HepG2 (cell line): ENCODE data around the gene CXADR. TPM values are rescaled to one million over a fixed set of nuclear protein-coding genes. Genes with fewer than 3 reads are reported as not detected.

Source experiments
- POLR2A ChIP-seq, 2 experiments: IDR thresholded peaks; 2 replicates each; pipeline ENCODE4 v1.6.1; 2011; ENCODE audit warnings: low read depth in 2 of 2, low read length in 2 of 2, mild to moderate bottlenecking in 1 of 2, moderate library complexity in 1 of 2; ENCODE audit not compliant: insufficient read depth in 1 of 2
- SMYD3 ChIP-seq: sonication (generic); formaldehyde crosslinking; IDR thresholded peaks from 2 replicates; pipeline ENCODE4 v1.8.1; 2023; ENCODE audit warnings: mild to moderate bottlenecking, missing genetic modification reagents
- THYN1 ChIP-seq: sonication (generic); formaldehyde crosslinking; IDR thresholded peaks from 2 replicates; pipeline ENCODE4 v1.8.1; 2023; ENCODE audit warnings: low read depth, mild to moderate bottlenecking, moderate library complexity, missing genetic modification reagents, borderline replicate concordance
- ZBTB42 ChIP-seq: sonication (generic); formaldehyde crosslinking; IDR thresholded peaks from 2 replicates; pipeline ENCODE4 v1.5.0; 2020; ENCODE audit warnings: mild to moderate bottlenecking, missing genetic modification reagents
- ZNF468 ChIP-seq: sonication (generic); formaldehyde crosslinking; IDR thresholded peaks from 2 replicates; pipeline ENCODE4 v1.8.0; 2022; ENCODE audit warnings: mild to moderate bottlenecking, moderate library complexity, missing genetic modification reagents
- ZNF562 ChIP-seq: sonication (generic); formaldehyde crosslinking; IDR thresholded peaks from 2 replicates; pipeline ENCODE4 v1.8.0; 2022; ENCODE audit warnings: missing genetic modification reagents, borderline replicate concordance
- ZNF572 ChIP-seq: sonication (generic); formaldehyde crosslinking; IDR thresholded peaks from 2 replicates; pipeline ENCODE4 v1.5.1; 2020; ENCODE audit warnings: mild to moderate bottlenecking, missing genetic modification reagents
- ZNF768 ChIP-seq: sonication (generic); formaldehyde crosslinking; IDR thresholded peaks from 2 replicates; pipeline ENCODE4 v1.4.0; 2020; ENCODE audit warnings: missing genetic modification reagents
- polyA plus RNA-seq, 8 experiments: library from polyadenylated mRNA; depleted of rRNA in 3 of 8; stranded (reverse) in 7 of 8; unstranded in 1 of 8; fragments of >200 nt; fragmentation: Illumina TruSeq in 4 of 8; extraction: Trizol in 4 of 8; gene quantifications; 2 replicates each; pipeline versions ENCODE4 v1.2.1 to v1.2.3, GENCODE V29; 2011 to 2016; ENCODE audit warnings: low read depth in 4 of 8, missing spikeins in 1 of 8, mixed read lengths in 1 of 8; ENCODE audit not compliant: insufficient read depth in 1 of 8
- total RNA-seq, 5 experiments: library from RNA; depleted of rRNA; stranded (reverse); fragments of >200 nt; fragmentation: Illumina TruSeq; extraction: Trizol; gene quantifications; 2 replicates each; pipeline ENCODE4 v1.2.3, GENCODE V29; 2016; ENCODE audit warnings: low read depth in 1 of 5
- TF ChIP-seq, protein P1 (sequence below): sonication (generic); formaldehyde crosslinking; IDR thresholded peaks from one replicate; pipeline ENCODE4 v1.5.1; 2020; ENCODE audit warnings: mild to moderate bottlenecking, missing genetic modification reagents; ENCODE audit errors: not compliant biosample characterization
- TF ChIP-seq, protein P2 (sequence below): sonication (generic); formaldehyde crosslinking; IDR thresholded peaks from 2 replicates; pipeline ENCODE4 v1.5.0; 2020; ENCODE audit warnings: missing genetic modification reagents
- TF ChIP-seq, protein P3 (sequence below): sonication (generic); formaldehyde crosslinking; IDR thresholded peaks from 2 replicates; pipeline ENCODE4 v1.4.0; 2020; ENCODE audit warnings: missing genetic modification reagents
- TF ChIP-seq, protein P4 (sequence below): IDR thresholded peaks from 2 replicates; pipeline ENCODE4 v1.6.1; 2016; ENCODE audit warnings: control low read depth

Gene CXADR
- total and polyA plus RNA-seq, 2 of the 13 experiments (the other 11 are each of a cell fraction or from before 2014, with no cell fraction given): 86.8 to 110 TPM

DNA sequence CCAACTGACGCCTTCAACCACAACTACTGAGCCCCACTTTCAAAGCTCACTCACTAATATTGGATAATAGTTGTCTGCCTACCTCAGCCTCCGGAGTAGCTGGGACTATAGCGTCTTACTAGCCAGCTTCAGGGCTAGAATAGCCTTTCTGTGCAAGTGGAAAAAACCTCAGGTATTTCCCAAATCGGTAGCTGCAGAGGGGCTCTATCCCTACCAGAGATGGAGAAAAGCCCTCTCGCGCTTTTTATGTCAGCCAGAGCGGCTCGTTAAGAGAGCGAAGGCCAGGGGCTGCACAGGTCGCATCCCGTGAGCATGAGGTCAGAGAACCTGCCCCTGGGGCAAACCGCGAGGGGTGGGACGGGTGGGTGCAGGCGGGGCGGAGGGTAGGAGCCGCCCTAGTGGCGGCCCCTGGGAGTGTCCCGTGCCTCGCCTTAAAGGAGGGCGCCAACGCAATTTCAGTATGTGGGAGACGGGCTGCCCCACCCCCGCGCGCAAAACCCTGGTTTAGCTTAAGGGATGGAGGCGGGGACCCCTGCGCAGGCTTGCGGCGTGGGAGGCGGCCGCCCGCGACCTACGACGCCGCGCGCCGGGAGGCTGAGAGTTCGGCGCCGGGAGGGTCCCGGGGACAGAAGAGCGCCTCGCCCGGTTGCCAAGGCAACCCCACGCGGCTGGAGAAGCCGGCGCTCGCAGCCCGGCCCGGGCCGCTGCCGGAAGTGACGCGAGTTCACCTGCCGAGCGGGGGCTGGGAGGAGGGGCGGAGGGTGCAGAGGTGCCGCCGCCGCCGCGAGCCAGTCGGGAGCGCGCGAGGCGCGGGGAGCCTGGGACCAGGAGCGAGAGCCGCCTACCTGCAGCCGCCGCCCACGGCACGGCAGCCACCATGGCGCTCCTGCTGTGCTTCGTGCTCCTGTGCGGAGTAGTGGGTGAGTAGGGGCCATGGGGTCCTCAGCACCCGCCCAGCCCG lies at the start of gene CXADR (continued):
- TF ChIP-seq, protein P1, sequence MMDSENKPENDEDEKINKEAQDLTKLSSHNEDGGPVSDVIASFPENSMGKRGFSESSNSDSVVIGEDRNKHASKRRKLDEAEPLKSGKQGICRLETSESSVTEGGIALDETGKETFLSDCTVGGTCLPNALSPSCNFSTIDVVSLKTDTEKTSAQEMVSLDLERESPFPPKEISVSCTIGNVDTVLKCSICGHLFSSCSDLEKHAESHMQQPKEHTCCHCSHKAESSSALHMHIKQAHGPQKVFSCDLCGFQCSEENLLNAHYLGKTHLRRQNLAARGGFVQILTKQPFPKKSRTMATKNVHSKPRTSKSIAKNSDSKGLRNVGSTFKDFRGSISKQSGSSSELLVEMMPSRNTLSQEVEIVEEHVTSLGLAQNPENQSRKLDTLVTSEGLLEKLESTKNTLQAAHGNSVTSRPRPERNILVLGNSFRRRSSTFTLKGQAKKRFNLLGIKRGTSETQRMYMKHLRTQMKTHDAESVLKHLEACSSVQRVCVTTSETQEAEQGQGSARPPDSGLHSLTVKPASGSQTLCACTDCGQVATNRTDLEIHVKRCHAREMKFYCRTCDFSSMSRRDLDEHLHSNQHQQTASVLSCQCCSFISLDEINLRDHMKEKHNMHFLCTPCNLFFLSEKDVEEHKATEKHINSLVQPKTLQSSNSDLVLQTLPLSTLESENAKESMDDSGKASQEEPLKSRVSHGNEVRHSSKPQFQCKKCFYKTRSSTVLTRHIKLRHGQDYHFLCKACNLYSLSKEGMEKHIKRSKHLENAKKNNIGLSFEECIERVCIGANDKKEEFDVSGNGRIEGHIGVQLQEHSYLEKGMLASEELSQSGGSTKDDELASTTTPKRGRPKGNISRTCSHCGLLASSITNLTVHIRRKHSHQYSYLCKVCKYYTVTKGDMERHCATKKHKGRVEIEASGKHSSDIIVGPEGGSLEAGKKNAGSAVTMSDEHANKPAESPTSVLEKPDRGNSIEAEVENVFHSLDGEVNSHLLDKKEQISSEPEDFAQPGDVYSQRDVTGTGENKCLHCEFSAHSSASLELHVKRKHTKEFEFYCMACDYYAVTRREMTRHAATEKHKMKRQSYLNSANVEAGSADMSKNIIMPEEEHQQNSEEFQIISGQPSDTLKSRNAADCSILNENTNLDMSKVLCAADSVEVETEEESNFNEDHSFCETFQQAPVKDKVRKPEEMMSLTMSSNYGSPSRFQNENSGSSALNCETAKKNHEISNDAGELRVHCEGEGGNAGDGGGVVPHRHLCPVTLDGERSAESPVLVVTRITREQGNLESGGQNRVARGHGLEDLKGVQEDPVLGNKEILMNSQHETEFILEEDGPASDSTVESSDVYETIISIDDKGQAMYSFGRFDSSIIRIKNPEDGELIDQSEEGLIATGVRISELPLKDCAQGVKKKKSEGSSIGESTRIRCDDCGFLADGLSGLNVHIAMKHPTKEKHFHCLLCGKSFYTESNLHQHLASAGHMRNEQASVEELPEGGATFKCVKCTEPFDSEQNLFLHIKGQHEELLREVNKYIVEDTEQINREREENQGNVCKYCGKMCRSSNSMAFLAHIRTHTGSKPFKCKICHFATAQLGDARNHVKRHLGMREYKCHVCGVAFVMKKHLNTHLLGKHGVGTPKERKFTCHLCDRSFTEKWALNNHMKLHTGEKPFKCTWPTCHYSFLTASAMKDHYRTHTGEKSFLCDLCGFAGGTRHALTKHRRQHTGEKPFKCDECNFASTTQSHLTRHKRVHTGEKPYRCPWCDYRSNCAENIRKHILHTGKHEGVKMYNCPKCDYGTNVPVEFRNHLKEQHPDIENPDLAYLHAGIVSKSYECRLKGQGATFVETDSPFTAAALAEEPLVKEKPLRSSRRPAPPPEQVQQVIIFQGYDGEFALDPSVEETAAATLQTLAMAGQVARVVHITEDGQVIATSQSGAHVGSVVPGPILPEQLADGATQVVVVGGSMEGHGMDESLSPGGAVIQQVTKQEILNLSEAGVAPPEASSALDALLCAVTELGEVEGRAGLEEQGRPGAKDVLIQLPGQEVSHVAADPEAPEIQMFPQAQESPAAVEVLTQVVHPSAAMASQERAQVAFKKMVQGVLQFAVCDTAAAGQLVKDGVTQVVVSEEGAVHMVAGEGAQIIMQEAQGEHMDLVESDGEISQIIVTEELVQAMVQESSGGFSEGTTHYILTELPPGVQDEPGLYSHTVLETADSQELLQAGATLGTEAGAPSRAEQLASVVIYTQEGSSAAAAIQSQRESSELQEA (CRISPR knock-in tag): peak; percentile 30
- TF ChIP-seq ZNF572 (CRISPR knock-in tag) (no peak), THYN1 (CRISPR knock-in tag) (no peak), SMYD3 (CRISPR knock-in tag) (no peak), ZBTB42 (CRISPR knock-in tag) (0 out of 2 replicates have a peak, but pooled peaks have one; percentile 62), ZNF768 (CRISPR knock-in tag) (peak; percentile 35; the same call in 1 of the 2 replicates), ZNF468 (no peak), ZNF562 (no peak), POLR2A (IDR thresholded peaks at IDR 0.05; ENCODE audit: insufficient read depth in 1 of 2, low read depth in 2 of 2, low read length in 2 of 2) (peak; percentile 91 to 96)
- TF ChIP-seq, protein P2, sequence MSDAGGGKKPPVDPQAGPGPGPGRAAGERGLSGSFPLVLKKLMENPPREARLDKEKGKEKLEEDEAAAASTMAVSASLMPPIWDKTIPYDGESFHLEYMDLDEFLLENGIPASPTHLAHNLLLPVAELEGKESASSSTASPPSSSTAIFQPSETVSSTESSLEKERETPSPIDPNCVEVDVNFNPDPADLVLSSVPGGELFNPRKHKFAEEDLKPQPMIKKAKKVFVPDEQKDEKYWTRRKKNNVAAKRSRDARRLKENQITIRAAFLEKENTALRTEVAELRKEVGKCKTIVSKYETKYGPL: no peak
- TF ChIP-seq, protein P3, sequence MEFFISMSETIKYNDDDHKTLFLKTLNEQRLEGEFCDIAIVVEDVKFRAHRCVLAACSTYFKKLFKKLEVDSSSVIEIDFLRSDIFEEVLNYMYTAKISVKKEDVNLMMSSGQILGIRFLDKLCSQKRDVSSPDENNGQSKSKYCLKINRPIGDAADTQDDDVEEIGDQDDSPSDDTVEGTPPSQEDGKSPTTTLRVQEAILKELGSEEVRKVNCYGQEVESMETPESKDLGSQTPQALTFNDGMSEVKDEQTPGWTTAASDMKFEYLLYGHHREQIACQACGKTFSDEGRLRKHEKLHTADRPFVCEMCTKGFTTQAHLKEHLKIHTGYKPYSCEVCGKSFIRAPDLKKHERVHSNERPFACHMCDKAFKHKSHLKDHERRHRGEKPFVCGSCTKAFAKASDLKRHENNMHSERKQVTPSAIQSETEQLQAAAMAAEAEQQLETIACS: peak; percentile 94
- TF ChIP-seq, protein P4, sequence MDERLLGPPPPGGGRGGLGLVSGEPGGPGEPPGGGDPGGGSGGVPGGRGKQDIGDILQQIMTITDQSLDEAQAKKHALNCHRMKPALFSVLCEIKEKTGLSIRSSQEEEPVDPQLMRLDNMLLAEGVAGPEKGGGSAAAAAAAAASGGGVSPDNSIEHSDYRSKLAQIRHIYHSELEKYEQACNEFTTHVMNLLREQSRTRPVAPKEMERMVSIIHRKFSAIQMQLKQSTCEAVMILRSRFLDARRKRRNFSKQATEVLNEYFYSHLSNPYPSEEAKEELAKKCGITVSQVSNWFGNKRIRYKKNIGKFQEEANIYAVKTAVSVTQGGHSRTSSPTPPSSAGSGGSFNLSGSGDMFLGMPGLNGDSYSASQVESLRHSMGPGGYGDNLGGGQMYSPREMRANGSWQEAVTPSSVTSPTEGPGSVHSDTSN: no peak
